HG02798 (cell line): Measurements from ENCODE around the gene BCL2.

Source experiments
- ATAC-seq: cut with Tn5 transposase; IDR thresholded peaks from one replicate; pipeline ENCODE4 v1.9.1; 2021; ENCODE audit warnings: mild to moderate bottlenecking; ENCODE audit not compliant: unreplicated experiment, poor library complexity

BCL2 gene

DNA sequence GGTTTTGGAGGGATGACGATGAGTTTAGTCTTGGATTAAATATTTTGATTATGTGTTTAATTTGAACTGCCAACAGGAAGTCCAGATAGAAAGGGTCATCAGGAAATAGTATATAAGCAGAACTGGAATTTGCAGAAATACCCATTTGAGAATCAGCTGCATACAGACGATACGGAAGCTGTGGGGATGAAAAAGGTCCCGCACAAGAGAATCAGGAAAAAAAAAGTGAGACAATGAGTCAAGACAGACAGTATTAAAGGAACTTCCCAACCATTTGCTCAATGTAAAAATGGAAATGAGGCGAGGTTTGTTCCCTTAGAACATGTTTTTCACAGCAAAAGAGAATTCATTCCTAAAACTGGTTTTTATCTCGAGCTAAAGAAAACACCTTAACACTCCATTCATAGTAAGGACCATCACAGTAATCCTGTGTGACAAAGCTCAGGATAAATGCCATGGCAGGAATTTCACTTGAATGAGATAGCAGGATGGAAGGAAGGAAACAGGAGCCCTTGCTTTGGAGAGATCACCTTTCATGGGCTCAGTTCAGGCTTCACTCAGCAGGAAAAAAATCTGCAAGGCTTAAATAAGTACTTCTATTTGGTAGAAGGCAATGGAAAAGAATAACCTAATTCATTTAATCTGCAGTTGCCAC lies 29.3 kb downstream of the BCL2 start:
- no peak for ATAC-seq

- ATAC-seq, result no peak
Observed at GRCh38 chr18:63288311-63288710, 31.3 kb downstream of the BCL2 start.

DNA sequence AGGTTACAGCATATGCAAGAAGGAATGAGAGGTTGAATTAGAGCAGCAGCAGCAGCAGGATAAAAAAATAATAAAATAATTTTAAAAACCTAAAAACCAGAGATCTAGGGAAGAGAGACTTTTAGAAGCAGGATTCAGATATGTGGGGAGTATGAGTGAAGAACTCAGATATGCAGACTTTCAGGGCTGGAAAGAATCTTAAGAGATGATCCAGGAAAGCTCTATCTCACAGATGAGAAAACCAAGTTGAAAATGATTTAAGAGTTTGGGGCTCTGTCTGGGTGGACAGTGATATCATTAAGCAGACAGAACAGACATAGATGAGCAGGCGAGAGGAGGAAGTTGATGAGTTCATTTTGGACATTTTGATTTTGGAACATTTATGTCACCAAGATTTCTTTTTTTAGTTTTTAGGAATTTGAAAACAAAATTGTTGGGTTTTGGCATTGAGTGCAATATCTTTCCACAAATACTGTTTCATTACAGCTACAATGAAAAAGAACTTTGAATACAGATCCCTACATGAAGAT lies 31.8 kb downstream of the BCL2 start:
- no peak for ATAC-seq

GRCh38 chr18:63286926-63287325 lies 32.6 kb downstream of the BCL2 start:
- no peak for ATAC-seq

DNA sequence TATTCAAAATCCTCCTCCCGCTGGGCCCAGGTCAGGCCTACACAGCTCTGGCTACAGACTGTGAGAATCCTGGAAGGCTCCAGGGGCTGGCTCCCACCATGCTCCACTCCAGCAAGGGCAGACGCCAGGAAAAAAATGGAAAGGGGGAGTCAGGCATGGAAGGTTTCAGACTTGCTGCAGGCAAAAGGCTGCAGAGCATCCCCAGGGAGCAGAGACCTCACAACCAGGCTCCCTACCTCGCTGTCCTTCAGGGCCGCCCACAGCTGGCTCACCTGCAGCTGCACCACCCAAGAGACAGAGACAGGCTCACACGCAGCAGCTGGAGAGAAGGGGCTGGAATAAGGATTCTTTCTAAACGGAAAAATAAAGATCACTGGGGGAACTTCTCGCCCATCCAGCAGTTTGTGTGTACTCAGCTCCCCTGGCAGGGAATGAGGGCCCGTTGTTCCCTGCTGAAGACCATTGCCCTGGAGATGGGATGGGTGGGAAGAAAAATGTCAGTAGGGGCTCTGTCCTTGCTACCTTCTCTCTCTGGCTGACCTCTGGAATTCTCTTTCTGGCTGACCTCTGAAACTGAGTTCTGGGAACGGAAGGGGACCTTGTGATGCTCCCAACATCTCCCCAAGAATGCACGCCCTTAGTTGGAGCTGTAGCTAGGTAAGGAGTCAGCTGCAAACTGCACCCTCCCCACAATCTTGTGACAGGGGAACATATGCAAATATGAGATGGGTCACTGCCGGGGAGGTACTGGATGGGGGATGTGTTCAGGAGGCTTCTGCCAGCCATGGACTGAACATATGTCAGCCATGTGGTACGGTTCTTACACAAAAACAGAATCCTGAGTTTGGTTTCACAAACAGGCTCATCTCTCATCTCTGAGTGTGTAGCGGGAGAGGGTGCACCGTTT lies 34.5 kb downstream of the BCL2 start:
- peak; percentile 96 for ATAC-seq

- no peak for ATAC-seq
Observed at GRCh38 chr18:63284173-63284799, 35.3 kb downstream of the BCL2 start.

- ATAC-seq, result no peak
Observed at GRCh38 chr18:63283305-63284094, 36.1 kb downstream of the BCL2 start.

DNA sequence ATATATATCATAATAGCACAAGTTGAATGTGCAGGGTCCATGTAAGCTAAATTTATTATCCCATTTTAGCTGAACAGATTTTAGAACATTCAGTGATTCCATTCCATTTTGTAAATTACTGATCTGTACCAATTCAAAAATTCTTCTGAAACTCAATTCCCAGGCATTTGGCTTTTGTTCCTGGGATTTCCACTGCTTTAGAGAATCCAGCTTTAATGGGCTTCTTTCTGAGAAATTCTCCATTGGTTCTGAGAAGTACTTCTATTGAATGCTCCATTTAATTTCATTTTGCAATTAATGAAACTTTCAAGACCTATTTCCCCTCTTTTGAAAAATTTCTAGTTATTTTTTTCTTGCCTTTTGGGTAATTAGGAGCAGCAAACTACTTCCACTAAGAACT lies 36.8 kb downstream of the BCL2 start:
- no peak for ATAC-seq

DNA sequence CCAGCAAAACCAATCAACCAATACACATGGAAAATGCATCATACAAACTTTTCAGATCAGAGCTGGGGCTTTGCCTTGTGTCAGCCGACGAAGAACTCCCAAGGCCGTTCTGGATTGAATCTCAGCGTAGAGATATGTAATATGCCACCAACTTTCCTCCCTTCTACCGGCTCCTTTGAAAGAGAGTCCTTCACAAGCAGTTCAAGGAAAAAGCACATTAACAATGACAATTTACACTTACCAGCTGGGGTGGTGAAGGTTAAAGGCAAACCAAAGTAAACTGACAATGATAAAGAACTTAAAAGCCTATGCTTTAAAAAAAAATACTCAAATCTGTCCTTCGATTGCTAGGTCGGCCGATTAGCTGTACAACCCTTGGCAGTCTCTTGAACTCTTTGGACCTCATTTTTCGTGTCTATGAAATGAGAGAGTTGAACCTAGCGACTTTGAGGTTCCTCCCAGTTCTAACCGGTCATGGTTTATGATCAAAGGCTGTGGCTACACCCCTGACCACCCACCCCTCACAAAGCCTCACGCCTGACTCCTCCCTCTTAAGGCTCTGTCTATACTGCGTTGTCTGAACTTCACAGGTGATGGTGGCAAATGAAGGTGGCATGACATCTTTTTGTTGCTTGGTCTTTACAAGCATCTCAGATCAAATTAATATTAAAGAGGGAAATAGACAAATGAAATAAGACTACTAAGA lies 46.2 kb downstream of the BCL2 start:
- ATAC-seq, result no peak

- ATAC-seq, result no peak
Observed at GRCh38 chr18:63272638-63273037, 46.9 kb downstream of the BCL2 start.

- ATAC-seq, result no peak
Observed at GRCh38 chr18:63271881-63272299, 47.7 kb downstream of the BCL2 start.

DNA sequence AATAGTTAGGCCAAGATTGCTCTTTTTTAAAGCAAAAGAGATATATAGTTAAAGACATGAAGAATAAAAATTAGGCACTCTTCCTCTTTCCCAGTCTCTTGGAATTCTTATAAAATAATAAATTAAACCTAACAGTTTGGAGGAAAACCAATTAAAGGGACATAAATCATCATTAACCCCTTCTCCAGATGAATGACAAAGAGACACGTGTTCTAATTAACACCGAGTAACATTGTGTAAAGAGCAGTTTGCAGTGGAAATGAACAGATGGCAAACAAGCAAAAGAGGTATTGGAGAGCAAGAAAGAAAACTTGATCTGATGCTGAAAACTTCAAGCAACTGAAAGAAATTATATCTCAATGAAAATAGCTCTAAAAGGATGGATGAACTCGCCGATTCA lies 48.4 kb downstream of the BCL2 start:
- no peak for ATAC-seq

GRCh38 chr18:63267975-63268721 lies 51.4 kb downstream of the BCL2 start:
- ATAC-seq, result peak; percentile 65

DNA sequence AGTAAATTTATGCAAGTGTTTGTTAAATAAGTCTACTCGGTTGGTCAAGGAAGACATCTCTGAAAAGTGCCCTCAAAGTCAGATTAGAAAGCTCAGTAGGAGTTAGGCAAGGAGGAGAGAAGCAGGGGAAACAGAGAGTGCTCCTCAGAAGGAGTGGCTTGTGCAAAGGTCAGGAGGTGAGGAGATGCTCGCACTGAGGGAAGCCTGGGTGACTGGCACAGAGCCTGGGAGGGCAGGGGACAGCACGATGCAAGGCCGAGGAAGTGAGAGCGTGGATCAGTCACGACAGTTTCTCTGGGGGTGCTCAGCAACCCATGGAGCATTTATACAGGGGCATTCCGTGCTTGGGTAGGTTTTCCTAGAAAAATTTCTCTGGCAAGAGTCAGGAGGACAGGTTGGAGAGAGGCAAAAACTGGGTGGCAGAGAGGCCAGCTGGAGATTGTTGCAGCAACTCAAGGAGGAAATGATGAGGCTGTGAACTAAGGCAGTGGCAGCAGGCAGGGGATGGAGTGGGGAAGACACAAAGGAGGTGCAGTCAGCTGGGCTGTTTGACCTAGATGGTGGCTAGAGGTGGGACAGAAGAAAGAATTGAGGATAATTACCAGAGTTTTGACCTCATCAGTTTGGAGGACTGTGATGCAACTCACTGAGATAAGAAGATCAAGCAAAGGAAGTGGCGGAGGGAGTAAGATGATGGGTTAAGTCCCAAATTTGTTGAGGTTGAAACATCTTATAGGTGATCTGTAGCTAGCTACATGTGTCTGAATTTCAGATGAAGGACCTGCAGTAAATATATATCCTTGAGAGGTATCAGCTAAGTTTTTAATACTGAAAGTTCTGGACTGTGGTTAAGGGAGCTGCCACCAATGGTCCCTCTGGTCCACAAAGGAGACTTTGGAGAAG lies 52.4 kb downstream of the BCL2 start:
- no peak for ATAC-seq

GRCh38 chr18:63265326-63265725 lies 54.2 kb downstream of the BCL2 start:
- no peak for ATAC-seq

DNA sequence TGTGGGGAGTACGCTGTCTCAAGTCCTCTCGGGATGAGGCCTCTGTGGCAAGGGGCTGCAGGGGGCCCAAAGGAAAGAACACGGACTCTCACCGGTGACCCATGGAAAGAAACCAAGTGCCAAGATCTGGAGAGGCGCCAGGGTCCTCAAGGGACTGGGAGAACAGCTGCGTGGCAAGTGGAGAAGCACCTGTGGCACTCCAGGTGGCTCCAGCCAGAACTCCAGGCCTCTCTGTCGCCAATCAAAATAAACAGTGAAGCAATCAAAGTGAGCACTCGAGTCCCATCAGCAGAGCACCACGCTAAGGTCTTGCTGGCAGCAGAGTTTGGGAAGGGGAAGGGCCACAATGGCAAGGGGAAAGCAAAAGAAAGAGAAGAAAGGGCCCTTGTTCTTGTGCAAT lies 54.7 kb downstream of the BCL2 start:
- ATAC-seq, result no peak

DNA sequence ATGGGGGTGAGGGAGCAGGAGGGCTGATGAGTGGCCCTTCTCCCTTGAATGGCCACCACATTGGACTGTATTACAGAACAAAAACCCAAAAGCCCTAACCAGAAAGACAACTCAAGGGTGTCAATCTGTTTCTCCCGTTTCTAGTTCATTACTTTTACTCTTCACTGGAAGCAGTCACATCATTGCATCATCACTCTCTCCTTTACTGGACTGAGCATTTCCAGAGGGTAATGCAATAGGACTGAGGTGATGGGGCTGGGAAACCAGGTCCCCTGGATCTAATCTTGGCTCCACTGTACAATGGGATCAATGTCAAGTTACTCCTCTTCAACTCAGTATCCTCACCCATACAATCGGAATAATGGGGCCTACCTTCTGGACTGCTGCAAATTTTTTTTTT lies 56.1 kb downstream of the BCL2 start:
- ATAC-seq, result no peak
